Measurements from ENCODE around the gene NKAPD1. TPM values are rescaled to one million over a fixed set of nuclear protein-coding genes. Genes with fewer than 3 reads are reported as not detected.

NKAPD1 gene
- total and polyA plus RNA-seq, 2 experiments from 2014 or later = 26.1 to 39.4 TPM

GRCh38 chr11:112050721-112051120, 23.4 kb upstream of the NKAPD1 start:
- H3K9me2 ChIP-seq (ENCODE audit: insufficient read depth) = no peaks in the 10 kb centered on the region
- H3K27ac ChIP-seq = no peak overlapping the region
- H3K79me2 ChIP-seq (ENCODE audit: insufficient read depth) = peaks cover 14% of the 10 kb centered on the region
- no peak overlapping the region for H3K9ac ChIP-seq
- peaks cover 8% of the 10 kb centered on the region; the same call in 1 of the 2 replicates for H3F3A ChIP-seq (ENCODE audit: insufficient read depth)
- no peak overlapping the region for H3K4me2 ChIP-seq (ENCODE audit: unreplicated experiment)
- DNase-seq = no peak
- WGBS, 2 experiments (ENCODE audit: low coverage in 1 of 2, low lambda C conversion rate in 2 of 2, missing lambda C conversion rate in 2 of 2) = 84% methylated on average over 3 of the region's 3 CpGs
- H3K4me1 ChIP-seq (ENCODE audit: insufficient read depth) = peaks cover 9% of the 10 kb centered on the region
- no peak overlapping the region for H2AFZ ChIP-seq
- no peaks in the 10 kb centered on the region for H4K20me1 ChIP-seq (ENCODE audit: insufficient read depth)
- H3K27me3 ChIP-seq (replicated peaks; ENCODE audit: insufficient read depth) = no peaks in the 10 kb centered on the region
- TF ChIP-seq EZH2phosphoT487 (IDR thresholded peaks at IDR 0.05; ENCODE audit: insufficient read depth, low read depth) = no peak
- no peak for TF ChIP-seq EZH2 (IDR thresholded peaks at IDR 0.05; ENCODE audit: insufficient read depth, poor library complexity, severe bottlenecking)
- in situ Hi-C loops (cut with MboI) = no loop called here
- H3K9me3 ChIP-seq (ENCODE audit: low read depth) = no peaks in the 10 kb centered on the region
- H3K36me3 ChIP-seq (ENCODE audit: low read depth) = peaks cover 11% of the 10 kb centered on the region; the same call in 1 of the 2 replicates
- no peak overlapping the region for H3K4me3 ChIP-seq

DNA sequence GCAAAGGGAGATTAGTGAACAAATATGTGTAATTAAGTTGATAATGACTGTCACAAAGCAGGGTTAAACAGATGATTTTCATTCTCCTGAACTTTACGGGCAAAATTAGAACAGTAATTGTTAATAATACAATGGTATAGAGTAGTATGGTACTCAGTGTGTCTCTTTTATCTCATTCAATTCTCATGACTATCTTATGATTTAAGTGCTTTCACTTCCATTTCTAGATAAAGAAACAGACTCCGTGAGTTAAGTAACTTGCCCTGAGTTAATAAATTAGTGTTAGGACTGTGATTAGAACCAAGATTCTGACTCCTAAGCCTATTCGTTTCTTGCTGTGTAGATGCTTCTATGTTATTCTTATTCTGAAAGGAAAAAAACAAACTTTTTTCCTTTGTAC, 22.3 kb upstream of the NKAPD1 start:
- Histone ChIP-seq H3K4me1 (ENCODE audit: insufficient read depth) (peaks cover 9% of the 10 kb centered on the region), H3K4me2 (ENCODE audit: unreplicated experiment) (no peak overlapping the region), H3K27ac (no peak overlapping the region), H2AFZ (no peak overlapping the region), H4K20me1 (ENCODE audit: insufficient read depth) (no peaks in the 10 kb centered on the region), H3K4me3 (no peak overlapping the region), H3K9me3 (ENCODE audit: low read depth) (no peaks in the 10 kb centered on the region), H3K27me3 (replicated peaks; ENCODE audit: insufficient read depth) (no peaks in the 10 kb centered on the region), H3K9me2 (ENCODE audit: insufficient read depth) (no peaks in the 10 kb centered on the region), H3K36me3 (ENCODE audit: low read depth) (peaks cover 6% of the 10 kb centered on the region; the same call in 1 of the 2 replicates), H3F3A (ENCODE audit: insufficient read depth) (peaks cover 8% of the 10 kb centered on the region; the same call in 1 of the 2 replicates), H3K9ac (no peak overlapping the region), H3K79me2 (ENCODE audit: insufficient read depth) (peaks cover 14% of the 10 kb centered on the region)
- TF ChIP-seq EZH2phosphoT487 (IDR thresholded peaks at IDR 0.05; ENCODE audit: insufficient read depth, low read depth) = no peak
- TF ChIP-seq EZH2 (IDR thresholded peaks at IDR 0.05; ENCODE audit: insufficient read depth, poor library complexity, severe bottlenecking) = no peak
- DNase-seq = no peak
- 82 to 89% methylated on average over 3 of the region's 3 CpGs for WGBS, 2 experiments (ENCODE audit: low coverage in 1 of 2, low lambda C conversion rate in 2 of 2, missing lambda C conversion rate in 2 of 2)
- in situ Hi-C loops (cut with MboI) = no loop called here

- H3K79me2 ChIP-seq (ENCODE audit: insufficient read depth) = no peaks in the 10 kb centered on the region
- 79 to 83% methylated on average over 4 of the region's 4 CpGs for WGBS, 2 experiments (ENCODE audit: low coverage in 1 of 2, low lambda C conversion rate in 2 of 2, missing lambda C conversion rate in 2 of 2)
- no peaks in the 10 kb centered on the region for H3K4me1 ChIP-seq (ENCODE audit: insufficient read depth)
- DNase-seq = no peak
- H3K9ac ChIP-seq = no peak overlapping the region
- no peaks in the 10 kb centered on the region for H3K9me2 ChIP-seq (ENCODE audit: insufficient read depth)
- TF ChIP-seq EZH2 (IDR thresholded peaks at IDR 0.05; ENCODE audit: insufficient read depth, poor library complexity, severe bottlenecking) (no peak), EZH2phosphoT487 (IDR thresholded peaks at IDR 0.05; ENCODE audit: insufficient read depth, low read depth) (no peak)
- no peak overlapping the region for H3K4me3 ChIP-seq
- H3K9me3 ChIP-seq (ENCODE audit: low read depth) = no peaks in the 10 kb centered on the region
- H3K27me3 ChIP-seq (replicated peaks; ENCODE audit: insufficient read depth) = no peaks in the 10 kb centered on the region
- peaks cover 24% of the 10 kb centered on the region for H3K36me3 ChIP-seq (ENCODE audit: low read depth)
- H3K4me2 ChIP-seq (ENCODE audit: unreplicated experiment) = no peak overlapping the region
- no peak overlapping the region for H3K27ac ChIP-seq
- in situ Hi-C loops (cut with MboI) = no loop called here
- H4K20me1 ChIP-seq (ENCODE audit: insufficient read depth) = no peaks in the 10 kb centered on the region
- H3F3A ChIP-seq (ENCODE audit: insufficient read depth) = no peaks in the 10 kb centered on the region
- H2AFZ ChIP-seq = no peak overlapping the region
Measured at GRCh38 chr11:112057170-112057569, 16.9 kb upstream of the NKAPD1 start.

- no peak for DNase-seq
- Histone ChIP-seq H3K9me2 (ENCODE audit: insufficient read depth) (no peaks in the 10 kb centered on the region), H2AFZ (no peak overlapping the region), H3K27ac (no peak overlapping the region), H3K36me3 (ENCODE audit: low read depth) (peaks cover 33% of the 10 kb centered on the region), H3K79me2 (ENCODE audit: insufficient read depth) (no peaks in the 10 kb centered on the region), H3F3A (ENCODE audit: insufficient read depth) (no peaks in the 10 kb centered on the region), H4K20me1 (ENCODE audit: insufficient read depth) (no peaks in the 10 kb centered on the region), H3K9me3 (ENCODE audit: low read depth) (no peaks in the 10 kb centered on the region), H3K4me3 (no peak overlapping the region), H3K4me1 (ENCODE audit: insufficient read depth) (no peaks in the 10 kb centered on the region), H3K4me2 (ENCODE audit: unreplicated experiment) (no peak overlapping the region), H3K9ac (no peak overlapping the region), H3K27me3 (replicated peaks; ENCODE audit: insufficient read depth) (no peaks in the 10 kb centered on the region)
- in situ Hi-C loops (cut with MboI) = no loop called here
- 34 to 38% methylated on average over 1 of the region's 1 CpG for WGBS, 2 experiments (ENCODE audit: low coverage in 1 of 2, low lambda C conversion rate in 2 of 2, missing lambda C conversion rate in 2 of 2)
- TF ChIP-seq EZH2phosphoT487 (IDR thresholded peaks at IDR 0.05; ENCODE audit: insufficient read depth, low read depth) (no peak), EZH2 (IDR thresholded peaks at IDR 0.05; ENCODE audit: insufficient read depth, poor library complexity, severe bottlenecking) (no peak)
Measured at GRCh38 chr11:112058103-112058502, 16.0 kb upstream of the NKAPD1 start.

DNA sequence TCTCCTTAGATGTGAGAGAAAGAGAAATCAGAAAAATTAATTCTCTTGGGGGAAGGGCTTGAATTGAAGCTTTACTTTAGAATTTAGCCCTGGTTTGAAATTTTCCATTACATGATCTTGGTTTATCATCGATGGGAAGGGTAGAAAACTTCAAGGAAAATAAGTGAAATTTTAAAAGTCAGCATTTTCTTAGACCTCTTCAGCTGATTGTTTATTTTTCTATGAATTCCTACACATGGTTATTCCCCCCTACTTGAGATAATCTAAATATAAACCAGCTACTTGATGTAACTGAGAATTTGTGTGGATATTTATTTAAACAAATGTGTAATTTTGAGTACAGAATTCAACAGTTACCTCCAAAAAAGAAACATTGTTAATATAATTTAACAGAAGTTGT, 11.2 kb upstream of the NKAPD1 start:
- Histone ChIP-seq H3K9me2 (ENCODE audit: insufficient read depth) (no peaks in the 10 kb centered on the region), H3K4me3 (no peak overlapping the region), H3K9ac (no peak overlapping the region), H2AFZ (no peak overlapping the region), H3F3A (ENCODE audit: insufficient read depth) (no peaks in the 10 kb centered on the region), H3K4me1 (ENCODE audit: insufficient read depth) (no peaks in the 10 kb centered on the region), H4K20me1 (ENCODE audit: insufficient read depth) (no peaks in the 10 kb centered on the region), H3K27ac (no peak overlapping the region), H3K36me3 (ENCODE audit: low read depth) (peaks cover 25% of the 10 kb centered on the region), H3K4me2 (ENCODE audit: unreplicated experiment) (no peak overlapping the region), H3K79me2 (ENCODE audit: insufficient read depth) (no peaks in the 10 kb centered on the region), H3K9me3 (ENCODE audit: low read depth) (no peaks in the 10 kb centered on the region), H3K27me3 (replicated peaks; ENCODE audit: insufficient read depth) (no peaks in the 10 kb centered on the region)
- WGBS, 2 experiments (ENCODE audit: low coverage in 1 of 2, low lambda C conversion rate in 2 of 2, missing lambda C conversion rate in 2 of 2) = 97 to 100% methylated on average over 1 of the region's 1 CpG
- in situ Hi-C loops (cut with MboI) = no loop called here
- DNase-seq = no peak
- no peak for TF ChIP-seq EZH2 (IDR thresholded peaks at IDR 0.05; ENCODE audit: insufficient read depth, poor library complexity, severe bottlenecking)
- no peak for TF ChIP-seq EZH2phosphoT487 (IDR thresholded peaks at IDR 0.05; ENCODE audit: insufficient read depth, low read depth)
